A549 treated with AZD9567 at 1 μM for 4 hours (cell line): ENCODE data around the gene OR8J3. TPM values are rescaled to one million over a fixed set of nuclear protein-coding genes. Genes with fewer than 3 reads are reported as not detected.

Experiments
- total RNA-seq: library from RNA; stranded (reverse); fragments of 200-300 nt; extraction: Qiagen RNA extraction; gene quantifications from 5 replicates; pipeline ENCODE4 v1.2.3, GENCODE V29; 2022; ENCODE audit not compliant: insufficient read depth

Gene OR8J3, protein sequence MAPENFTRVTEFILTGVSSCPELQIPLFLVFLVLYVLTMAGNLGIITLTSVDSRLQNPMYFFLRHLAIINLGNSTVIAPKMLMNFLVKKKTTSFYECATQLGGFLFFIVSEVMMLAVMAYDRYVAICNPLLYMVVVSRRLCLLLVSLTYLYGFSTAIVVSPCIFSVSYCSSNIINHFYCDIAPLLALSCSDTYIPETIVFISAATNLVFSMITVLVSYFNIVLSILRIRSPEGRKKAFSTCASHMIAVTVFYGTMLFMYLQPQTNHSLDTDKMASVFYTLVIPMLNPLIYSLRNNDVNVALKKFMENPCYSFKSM
- not detected in 5 replicates for total RNA-seq

DNA sequence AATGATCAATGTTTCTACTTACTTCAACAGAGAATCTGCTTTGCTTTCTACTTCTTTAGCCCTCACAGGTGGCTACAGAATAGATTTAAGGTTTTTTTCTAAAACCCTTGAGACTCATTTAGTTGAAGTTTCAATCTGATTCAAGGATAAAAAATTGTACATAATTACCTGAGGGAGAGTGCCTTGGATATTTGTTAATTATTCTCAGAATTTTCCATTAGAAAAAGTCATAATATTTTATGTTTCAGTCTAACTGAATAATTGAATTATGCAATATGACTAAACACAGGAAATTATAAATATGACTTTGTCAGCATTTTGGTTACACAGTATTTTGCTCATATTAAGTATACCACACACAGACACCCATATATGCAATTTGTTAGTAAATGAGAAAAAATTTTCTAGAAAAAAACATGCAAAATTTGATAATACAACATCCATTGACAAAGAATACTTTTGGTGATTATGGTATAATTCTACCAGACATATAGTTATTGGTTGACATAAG lies at the start of gene OR8J3:
OR8J3 (minus strand) TSS at position 51 of the 511 bp plus-strand sequence. CDS start 2,483 bp downstream, outside the sequence.

DNA sequence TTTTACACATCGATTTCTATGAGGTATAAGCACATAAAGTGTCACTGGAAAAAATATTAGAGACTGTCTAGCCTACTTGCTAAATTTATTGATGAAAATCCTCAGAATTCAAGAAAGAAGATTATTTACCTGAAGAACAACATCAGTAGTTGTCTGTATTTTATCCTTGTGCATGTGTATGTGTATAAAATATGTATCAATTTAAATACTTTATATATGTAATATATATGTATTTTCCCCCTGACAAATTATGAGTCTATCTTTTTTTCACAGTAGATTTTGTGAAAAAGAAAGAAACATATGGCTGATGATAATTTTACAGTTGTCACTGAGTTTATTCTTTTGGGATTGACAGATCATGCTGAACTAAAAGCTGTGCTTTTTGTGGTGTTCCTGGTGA lies 36.3 kb upstream of the OR8J3 start, which contains the start of gene OR5J2:
OR5J2 (plus strand) TSS at position 301 of the 400 bp plus-strand sequence; CDS start at position 301, 0 bp downstream.

DNA sequence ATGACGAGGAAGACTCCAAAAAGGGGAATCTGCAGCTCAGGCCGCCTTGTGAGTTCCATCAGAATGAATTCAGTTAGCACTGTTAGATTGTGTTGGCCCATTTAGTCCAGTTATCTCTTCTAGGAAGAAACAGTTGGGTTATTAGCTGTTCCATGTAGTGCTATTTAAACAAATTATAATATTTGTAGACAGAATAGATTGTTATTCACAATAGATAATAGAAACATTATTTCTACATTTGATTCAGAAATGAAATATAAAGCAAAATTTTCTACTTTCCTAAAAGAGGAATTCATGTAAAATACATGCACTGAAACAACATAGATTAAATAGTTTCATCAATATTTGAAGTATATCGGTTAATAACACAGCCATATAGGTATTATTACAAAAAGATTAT lies 20.2 kb upstream of the OR8J3 start, which contains the start of gene OR8K5:
OR8K5 (minus strand) TSS at position 101 of the 400 bp plus-strand sequence; CDS start at position 101, 0 bp downstream.

GRCh38 chr11:56122073-56122472 lies 17.9 kb downstream of the OR8J3 start, which contains the start of gene OR8H3:
TSS of gene OR8H3 (plus strand) at chr11:56122373. CDS start at chr11:56122373, 0 bp downstream.

DNA sequence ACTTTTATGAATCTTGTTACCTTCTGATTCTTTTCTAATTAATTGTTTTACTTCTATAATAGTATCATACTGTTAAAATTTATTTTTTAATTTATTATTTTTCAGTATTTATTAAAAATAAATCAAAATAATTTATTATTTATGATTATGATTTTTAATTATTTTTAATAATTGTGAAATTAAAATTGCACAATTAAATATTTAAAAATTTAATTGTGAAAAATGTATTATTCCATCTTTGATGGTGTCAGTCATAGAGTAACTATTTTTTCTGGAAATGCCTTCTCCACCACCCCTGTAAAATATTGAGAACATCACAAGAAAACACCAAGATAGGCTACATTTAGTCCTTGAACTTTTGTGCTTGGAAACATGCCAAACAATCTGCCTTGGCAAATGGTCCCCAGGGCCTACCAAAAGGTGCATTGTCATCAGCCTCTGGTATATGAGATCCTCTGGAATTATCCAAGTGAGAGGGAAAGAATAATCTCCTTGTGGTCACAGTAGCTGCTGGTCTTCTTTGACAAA lies 36.7 kb downstream of the OR8J3 start, which contains the start of gene OR8H2:
OR8H2 (plus strand) TSS at position 478 of the 528 bp plus-strand sequence. CDS start 1,356 bp downstream, outside the sequence.

GRCh38 chr11:56093008-56093407 lies 47.0 kb downstream of the OR8J3 start, which contains the start of gene OR8I2:
TSS of gene OR8I2 (plus strand) at chr11:56093308. CDS start at chr11:56093308, 0 bp downstream.

Other genes with a start within 250 kb of the OR8J3 start
- gene OR5W2, start 225.6 kb downstream of the OR8J3 start, total RNA-seq: not detected in 5 replicates
- gene OR5I1, start 203.8 kb downstream of the OR8J3 start, total RNA-seq: not detected in 5 replicates
- gene OR10AG1, start 170.3 kb downstream of the OR8J3 start, total RNA-seq: not detected in 5 replicates
- gene OR5F1, start 145.6 kb downstream of the OR8J3 start, total RNA-seq: not detected in 5 replicates
- gene OR5AS1, start 112.5 kb downstream of the OR8J3 start, total RNA-seq: not detected in 5 replicates
- not detected in 5 replicates for gene OR8I2, start 46.9 kb downstream of the OR8J3 start, total RNA-seq
- not detected in 5 replicates for gene OR8H2, start 36.5 kb downstream of the OR8J3 start, total RNA-seq
- not detected in 5 replicates for gene OR8H3, start 17.8 kb downstream of the OR8J3 start, total RNA-seq
- not detected in 5 replicates for gene OR8K5, start 20.1 kb upstream of the OR8J3 start, total RNA-seq
- not detected in 5 replicates for gene OR5J2, start 36.4 kb upstream of the OR8J3 start, total RNA-seq
- gene OR5T2, start 94.1 kb upstream of the OR8J3 start, total RNA-seq: not detected in 5 replicates
- gene OR5T3, start 112.1 kb upstream of the OR8J3 start, total RNA-seq: not detected in 5 replicates
- gene OR5T1, start 134.0 kb upstream of the OR8J3 start, total RNA-seq: not detected in 5 replicates
- not detected in 5 replicates for gene OR8H1, start 152.1 kb upstream of the OR8J3 start, total RNA-seq
- not detected in 5 replicates for gene OR8K3, start 174.9 kb upstream of the OR8J3 start, total RNA-seq
- not detected in 5 replicates for gene OR8K1, start 205.8 kb upstream of the OR8J3 start, total RNA-seq
- not detected in 5 replicates for gene OR8J1, start 214.1 kb upstream of the OR8J3 start, total RNA-seq
- gene OR8U1, start 235.4 kb upstream of the OR8J3 start, total RNA-seq: not detected in 5 replicates